SHP77 (cell line): Measurements from ENCODE around the gene DGKQ.
"Not testable (repeated sequence)": the region's sequence is repeated elsewhere in the genome, so short reads cannot be mapped to it uniquely, and the experiment has no call there.

Experiments
- DNase-seq, 2 experiments: peaks; one replicate each; lab custom pipeline; 2025; lab: John Stamatoyannopoulos, UW

The DGKQ gene

GRCh38 chr4:993111-994029 lies 20.0 kb upstream of the DGKQ start, which contains the start of gene SLC26A1:
TSS of gene SLC26A1 (minus strand) at chr4:993404. CDS start at chr4:991703, 1,701 bp downstream.
- peak in 1 of 2 experiments; percentile 17 for DNase-seq

GRCh38 chr4:992297-993110 lies 19.1 kb upstream of the DGKQ start:
- no peak for DNase-seq

GRCh38 chr4:991451-992296 lies 18.3 kb upstream of the DGKQ start:
- DNase-seq: no peak

GRCh38 chr4:990746-991367 lies 17.5 kb upstream of the DGKQ start:
- DNase-seq: no peak

- no peak for DNase-seq
Measured at GRCh38 chr4:989722-990471, 16.5 kb upstream of the DGKQ start.

- no peak for DNase-seq
Measured at GRCh38 chr4:988726-989721, 15.7 kb upstream of the DGKQ start.

GRCh38 chr4:987624-988513 lies 14.5 kb upstream of the DGKQ start:
- DNase-seq: no peak

- DNase-seq: peak in 1 of 2 experiments; percentile 32
Measured at GRCh38 chr4:986879-987623, 13.7 kb upstream of the DGKQ start, which contains the start of gene IDUA. TSS of gene IDUA (plus strand) at chr4:987044. CDS start at chr4:987085, 41 bp downstream.

- DNase-seq: no peak
Measured at GRCh38 chr4:986428-986878, 13.1 kb upstream of the DGKQ start.

- DNase-seq: no peak
Measured at GRCh38 chr4:985123-985830, 11.9 kb upstream of the DGKQ start.

- DNase-seq: no peak
Measured at GRCh38 chr4:984336-985054, 11.1 kb upstream of the DGKQ start.

GRCh38 chr4:982814-983213 lies 9.4 kb upstream of the DGKQ start:
- DNase-seq: no peak

- no peak for DNase-seq
Measured at GRCh38 chr4:982291-982690, 8.9 kb upstream of the DGKQ start.

GRCh38 chr4:978957-979701 lies 5.8 kb upstream of the DGKQ start:
- DNase-seq: no peak

GRCh38 chr4:976016-976415 lies 2.6 kb upstream of the DGKQ start:
- DNase-seq: not testable (repeated sequence)
